ENCODE data around the gene FECH.

- TF ChIP-seq, protein P1, sequence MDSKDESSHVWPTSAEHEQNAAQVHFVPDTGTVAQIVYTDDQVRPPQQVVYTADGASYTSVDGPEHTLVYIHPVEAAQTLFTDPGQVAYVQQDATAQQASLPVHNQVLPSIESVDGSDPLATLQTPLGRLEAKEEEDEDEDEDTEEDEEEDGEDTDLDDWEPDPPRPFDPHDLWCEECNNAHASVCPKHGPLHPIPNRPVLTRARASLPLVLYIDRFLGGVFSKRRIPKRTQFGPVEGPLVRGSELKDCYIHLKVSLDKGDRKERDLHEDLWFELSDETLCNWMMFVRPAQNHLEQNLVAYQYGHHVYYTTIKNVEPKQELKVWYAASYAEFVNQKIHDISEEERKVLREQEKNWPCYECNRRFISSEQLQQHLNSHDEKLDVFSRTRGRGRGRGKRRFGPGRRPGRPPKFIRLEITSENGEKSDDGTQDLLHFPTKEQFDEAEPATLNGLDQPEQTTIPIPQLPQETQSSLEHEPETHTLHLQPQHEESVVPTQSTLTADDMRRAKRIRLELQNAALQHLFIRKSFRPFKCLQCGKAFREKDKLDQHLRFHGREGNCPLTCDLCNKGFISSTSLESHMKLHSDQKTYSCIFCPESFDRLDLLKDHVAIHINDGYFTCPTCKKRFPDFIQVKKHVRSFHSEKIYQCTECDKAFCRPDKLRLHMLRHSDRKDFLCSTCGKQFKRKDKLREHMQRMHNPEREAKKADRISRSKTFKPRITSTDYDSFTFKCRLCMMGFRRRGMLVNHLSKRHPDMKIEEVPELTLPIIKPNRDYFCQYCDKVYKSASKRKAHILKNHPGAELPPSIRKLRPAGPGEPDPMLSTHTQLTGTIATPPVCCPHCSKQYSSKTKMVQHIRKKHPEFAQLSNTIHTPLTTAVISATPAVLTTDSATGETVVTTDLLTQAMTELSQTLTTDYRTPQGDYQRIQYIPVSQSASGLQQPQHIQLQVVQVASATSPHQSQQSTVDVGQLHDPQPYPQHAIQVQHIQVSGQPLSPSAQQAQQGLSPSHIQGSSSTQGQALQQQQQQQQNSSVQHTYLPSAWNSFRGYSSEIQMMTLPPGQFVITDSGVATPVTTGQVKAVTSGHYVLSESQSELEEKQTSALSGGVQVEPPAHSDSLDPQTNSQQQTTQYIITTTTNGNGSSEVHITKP (tag by site-specific recombination; IDR thresholded peaks at IDR 0.05), result no peak
- TF ChIP-seq, protein P2, sequence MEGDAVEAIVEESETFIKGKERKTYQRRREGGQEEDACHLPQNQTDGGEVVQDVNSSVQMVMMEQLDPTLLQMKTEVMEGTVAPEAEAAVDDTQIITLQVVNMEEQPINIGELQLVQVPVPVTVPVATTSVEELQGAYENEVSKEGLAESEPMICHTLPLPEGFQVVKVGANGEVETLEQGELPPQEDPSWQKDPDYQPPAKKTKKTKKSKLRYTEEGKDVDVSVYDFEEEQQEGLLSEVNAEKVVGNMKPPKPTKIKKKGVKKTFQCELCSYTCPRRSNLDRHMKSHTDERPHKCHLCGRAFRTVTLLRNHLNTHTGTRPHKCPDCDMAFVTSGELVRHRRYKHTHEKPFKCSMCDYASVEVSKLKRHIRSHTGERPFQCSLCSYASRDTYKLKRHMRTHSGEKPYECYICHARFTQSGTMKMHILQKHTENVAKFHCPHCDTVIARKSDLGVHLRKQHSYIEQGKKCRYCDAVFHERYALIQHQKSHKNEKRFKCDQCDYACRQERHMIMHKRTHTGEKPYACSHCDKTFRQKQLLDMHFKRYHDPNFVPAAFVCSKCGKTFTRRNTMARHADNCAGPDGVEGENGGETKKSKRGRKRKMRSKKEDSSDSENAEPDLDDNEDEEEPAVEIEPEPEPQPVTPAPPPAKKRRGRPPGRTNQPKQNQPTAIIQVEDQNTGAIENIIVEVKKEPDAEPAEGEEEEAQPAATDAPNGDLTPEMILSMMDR (tag by site-specific recombination; IDR thresholded peaks at IDR 0.05), result no peak
- TF ChIP-seq, protein P3, sequence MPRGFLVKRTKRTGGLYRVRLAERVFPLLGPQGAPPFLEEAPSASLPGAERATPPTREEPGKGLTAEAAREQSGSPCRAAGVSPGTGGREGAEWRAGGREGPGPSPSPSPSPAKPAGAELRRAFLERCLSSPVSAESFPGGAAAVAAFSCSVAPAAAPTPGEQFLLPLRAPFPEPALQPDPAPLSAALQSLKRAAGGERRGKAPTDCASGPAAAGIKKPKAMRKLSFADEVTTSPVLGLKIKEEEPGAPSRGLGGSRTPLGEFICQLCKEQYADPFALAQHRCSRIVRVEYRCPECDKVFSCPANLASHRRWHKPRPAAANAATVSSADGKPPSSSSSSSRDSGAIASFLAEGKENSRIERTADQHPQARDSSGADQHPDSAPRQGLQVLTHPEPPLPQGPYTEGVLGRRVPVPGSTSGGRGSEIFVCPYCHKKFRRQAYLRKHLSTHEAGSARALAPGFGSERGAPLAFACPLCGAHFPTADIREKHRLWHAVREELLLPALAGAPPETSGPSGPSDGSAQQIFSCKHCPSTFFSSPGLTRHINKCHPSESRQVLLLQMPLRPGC (tag by site-specific recombination; IDR thresholded peaks at IDR 0.05), result no peak
Measured at GRCh38 chr18:57534511-57534909, 52.0 kb downstream of the FECH start.
